CD4-positive, alpha-beta memory T cell (primary cell): ENCODE results near the gene HOXB7. TPM values are rescaled to one million over a fixed set of nuclear protein-coding genes. Genes with fewer than 3 reads are reported as not detected.

Experiments
- CTCF ChIA-PET: fragments of 350-600 bp; sonication (Branson Sonifier 250); formaldehyde crosslinking; loops from one replicate; lab custom pipeline; 2021; ENCODE audit warnings: inconsistent platforms; ENCODE audit not compliant: partially characterized antibody; lab: Charles Lee
- POLR2A ChIA-PET: fragments of 350-600 bp; sonication (Branson Sonifier 250); formaldehyde crosslinking; loops from one replicate; lab custom pipeline; 2021; ENCODE audit not compliant: partially characterized antibody; lab: Charles Lee
- DNase-seq, 5 donors: peaks; one replicate each; pipeline versions ENCODE4 v3.0.0 to v3.0.0-alpha.2; 2020 to 2022; ENCODE audit warnings: mixed read lengths in 1 of 5
- H3K27ac ChIP-seq: one replicate; pipeline ENCODE4 v1.7.0; 2013; ENCODE audit warnings: low read depth, low read length
- H3K27me3 ChIP-seq: 2 replicates; pipeline ENCODE4 v1.7.0; 2013; ENCODE audit warnings: mild to moderate bottlenecking, low read length, moderate library complexity; ENCODE audit not compliant: insufficient read depth
- H3K36me3 ChIP-seq: 2 replicates; pipeline ENCODE4 v1.7.0; 2013; ENCODE audit warnings: mild to moderate bottlenecking, low read length, moderate library complexity; ENCODE audit not compliant: insufficient read depth
- H3K4me1 ChIP-seq: 2 replicates; pipeline ENCODE4 v1.7.0; 2013; ENCODE audit warnings: mild to moderate bottlenecking, low read length, moderate library complexity; ENCODE audit not compliant: insufficient read depth
- H3K4me3 ChIP-seq, 2 donors: one replicate each; pipeline ENCODE4 v1.7.0; 2013; ENCODE audit warnings: low read length in 2 of 2, mild to moderate bottlenecking in 1 of 2
- H3K9me3 ChIP-seq, 2 donors: one replicate each; pipeline ENCODE4 v1.7.0; 2013; ENCODE audit warnings: low read length in 2 of 2, control low read depth in 1 of 2; ENCODE audit not compliant: control insufficient read depth in 1 of 2
- H3K27ac Mint-ChIP-seq, 7 donors: one replicate each; pipeline ENCODE4 v1.8.0; 2020 to 2021; ENCODE audit warnings: mixed read lengths in 7 of 7, mild to moderate bottlenecking in 6 of 7, inconsistent platforms in 3 of 7, moderate library complexity in 3 of 7
- H3K27me3 Mint-ChIP-seq, 2 donors: one replicate each; pipeline ENCODE4 v1.8.0; 2020 to 2021; ENCODE audit warnings: mixed read lengths in 2 of 2
- H3K36me3 Mint-ChIP-seq, 2 donors: one replicate each; pipeline ENCODE4 v1.8.0; 2020 to 2021; ENCODE audit warnings: mixed read lengths in 2 of 2, inconsistent platforms in 1 of 2, mild to moderate bottlenecking in 1 of 2
- H3K4me1 Mint-ChIP-seq, 4 donors: one replicate each; pipeline ENCODE4 v1.8.0; 2020 to 2021; ENCODE audit warnings: mixed read lengths in 4 of 4, mild to moderate bottlenecking in 1 of 4
- H3K4me3 Mint-ChIP-seq, 8 donors: one replicate each; pipeline ENCODE4 v1.8.0; 2020 to 2021; ENCODE audit warnings: mixed read lengths in 8 of 8, mild to moderate bottlenecking in 7 of 8, moderate library complexity in 6 of 8, inconsistent platforms in 3 of 8
- H3K9me3 Mint-ChIP-seq, 8 donors: one replicate each; pipeline ENCODE4 v1.8.0; 2020 to 2021; ENCODE audit warnings: mixed read lengths in 8 of 8, mild to moderate bottlenecking in 5 of 8, inconsistent platforms in 3 of 8, moderate library complexity in 1 of 8
- intact Hi-C: fragments of 100-400 bp; cut with micrococcal nuclease; formaldehyde crosslinking; loops from one replicate; pipeline ENCODE4 v1.15.1; 2023
- microRNA-seq: library from miRNA; unstranded; fragments of <30 nt; microRNA quantifications from one replicate; pipeline ENCODE4 v1.2.0, GENCODE V29; 2021; ENCODE audit warnings: borderline replicate concordance, borderline number of aligned reads, borderline microRNAs expressed, mixed read lengths
- polyA plus RNA-seq, 2 donors: library from polyadenylated mRNA; unstranded; fragments of 300-500 nt; fragmentation: Illumina TruSeq; gene quantifications; one replicate each; pipeline ENCODE4 v1.2.3, GENCODE V29; 2021
- total RNA-seq, 2 experiments: library from RNA; stranded (reverse); gene quantifications; one replicate each; pipeline ENCODE4 v1.2.3, GENCODE V29; 2021

Gene HOXB7
- total and polyA plus RNA-seq, 4 experiments from 2014 or later, result 0.23 to 1.3 (median 0.25) TPM; not detected in 1

DNA sequence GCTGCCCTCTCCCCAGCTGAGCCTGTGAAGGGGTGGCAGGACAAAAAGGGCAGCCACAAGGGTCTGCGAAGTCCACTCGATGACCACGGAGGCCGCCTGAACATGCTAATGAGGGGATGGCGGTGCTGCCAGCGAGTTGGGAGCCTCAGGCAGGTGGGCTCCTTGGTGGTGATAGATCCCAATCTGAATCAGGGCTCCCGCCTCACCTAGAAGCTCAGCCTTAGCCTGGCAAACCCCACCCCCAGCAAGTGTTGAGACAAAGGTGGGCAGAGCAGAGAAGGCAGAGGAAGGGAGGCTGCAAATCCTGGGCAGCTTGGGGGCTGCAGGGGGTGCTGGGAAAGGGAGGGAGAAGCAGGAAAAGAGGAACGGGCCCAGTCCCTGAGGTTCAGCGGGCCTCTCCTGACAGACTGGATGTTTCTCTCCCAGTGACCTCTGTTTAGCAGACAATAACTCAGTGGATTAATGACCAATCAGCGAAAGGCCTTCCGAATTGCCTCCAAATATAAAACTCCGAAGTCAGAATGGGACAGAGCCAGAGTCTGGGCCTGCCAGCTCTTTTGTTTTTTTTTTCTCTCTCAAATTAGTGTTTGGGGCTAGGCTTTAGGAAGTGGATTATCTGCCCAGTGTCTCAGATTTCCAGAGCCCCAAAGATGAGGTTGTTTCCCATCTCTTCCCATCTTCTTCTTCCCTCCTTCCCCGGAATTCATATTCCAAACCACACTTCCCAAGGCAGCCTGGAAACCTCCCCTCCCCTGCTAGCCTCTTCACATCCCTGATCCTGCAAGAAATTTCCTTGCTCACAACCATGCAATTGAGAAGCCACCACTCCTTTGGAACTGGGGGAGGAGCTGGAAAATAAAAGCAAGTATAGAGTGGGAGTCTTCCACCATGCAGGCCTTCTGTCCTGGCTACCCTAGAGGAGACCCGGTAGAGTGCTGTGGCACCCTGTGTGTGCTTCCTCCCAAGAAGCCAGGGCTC is 50.7 kb downstream of the HOXB7 start:
- DNase-seq, result no peak
- Mint-ChIP-seq H3K4me3 (no peak overlapping the region), H3K4me1 (peaks cover 9 to 13% (median 9%) of the 10 kb centered on the region in 4 donors), H3K9me3 (no peaks in the 10 kb centered on the region), H3K27ac (peak overlapping the region in 1 of 7 donors; percentile 14), H3K36me3 (no peaks in the 10 kb centered on the region), H3K27me3 (peaks cover 5 to 6% of the 10 kb centered on the region in 2 donors)
- CTCF ChIA-PET, result interaction anchor here (1.1 kb wide), 1 partner anchor 14 kb away, joined by 3 read pairs; no protein-coding TSS in a partner anchor
- peaks cover 12% of the 10 kb centered on the region for H3K4me1 ChIP-seq
- no peaks in the 10 kb centered on the region for H3K36me3 ChIP-seq
- H3K27me3 ChIP-seq, result no peaks in the 10 kb centered on the region
- intact Hi-C loops, result no loop called here
- POLR2A ChIA-PET, result no interaction called here
- H3K27ac ChIP-seq, result no peak overlapping the region
- H3K4me3 ChIP-seq, result no peak overlapping the region
- H3K9me3 ChIP-seq, result no peaks in the 10 kb centered on the region

DNA sequence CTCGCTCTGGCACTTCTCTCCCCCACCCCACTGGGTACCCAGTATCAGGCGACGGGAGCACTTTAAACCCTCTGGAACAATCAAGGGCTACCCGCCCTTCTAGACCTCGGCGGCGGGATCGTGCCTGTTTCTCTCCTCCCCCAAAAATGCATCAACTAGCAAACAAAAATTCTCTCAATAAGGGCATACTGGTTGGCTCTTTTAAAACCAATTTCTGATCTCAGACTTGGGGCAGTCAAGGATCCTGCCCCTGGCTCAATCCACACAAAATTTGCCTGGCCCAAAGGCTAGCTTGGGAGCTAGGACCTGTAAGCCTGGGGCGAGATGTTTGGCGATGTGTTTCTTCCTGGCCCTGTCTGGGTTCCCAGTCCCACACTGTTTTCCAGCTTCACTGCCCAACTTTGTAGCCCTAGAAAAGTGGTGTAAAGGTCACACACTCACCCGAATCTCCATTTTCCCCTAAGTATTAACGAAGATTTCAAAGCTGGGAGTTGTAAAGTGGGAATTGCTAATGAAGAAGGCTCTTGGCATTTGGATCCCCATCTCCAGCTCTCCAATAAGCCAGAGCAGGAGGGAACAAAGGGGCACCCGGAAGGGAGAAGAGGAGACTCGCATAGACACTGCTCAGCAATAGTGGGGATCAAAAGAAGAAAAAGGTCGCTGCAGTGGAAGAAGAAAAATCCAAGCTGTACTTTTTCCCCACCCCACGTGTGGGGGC is 51.5 kb downstream of the HOXB7 start:
- Mint-ChIP-seq H3K27me3 (peaks cover 4 to 9% of the 10 kb centered on the region in 2 donors), H3K36me3 (no peaks in the 10 kb centered on the region), H3K4me1 (peaks cover 10 to 13% (median 11%) of the 10 kb centered on the region in 4 donors), H3K9me3 (no peaks in the 10 kb centered on the region), H3K4me3 (no peak overlapping the region), H3K27ac (peak overlapping the region in 1 of 7 donors; percentile 12)
- no peak overlapping the region for H3K27ac ChIP-seq
- no peak overlapping the region for H3K4me3 ChIP-seq
- CTCF ChIA-PET, result no interaction called here
- POLR2A ChIA-PET, result no interaction called here
- no peak for DNase-seq
- intact Hi-C loops, result no loop called here
- no peaks in the 10 kb centered on the region for H3K36me3 ChIP-seq
- H3K4me1 ChIP-seq, result peaks cover 12% of the 10 kb centered on the region
- H3K9me3 ChIP-seq, result no peaks in the 10 kb centered on the region
- no peaks in the 10 kb centered on the region for H3K27me3 ChIP-seq

DNA sequence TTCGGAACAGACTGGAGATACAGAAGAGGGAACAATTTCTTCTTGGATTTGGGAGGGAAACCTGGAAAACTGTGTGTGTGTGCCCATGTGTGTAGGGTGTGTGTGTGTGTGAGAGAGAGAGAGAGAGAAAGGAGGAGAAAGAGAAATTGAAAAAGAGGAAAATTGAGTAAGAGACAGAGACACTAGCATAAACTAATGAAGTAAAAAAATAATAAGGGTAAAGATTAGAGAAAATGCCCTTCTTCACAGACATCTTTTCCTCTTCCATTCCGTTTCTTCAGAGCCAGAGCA is 52.0 kb downstream of the HOXB7 start:
- no peaks in the 10 kb centered on the region for H3K9me3 ChIP-seq
- H3K4me3 ChIP-seq, result no peak overlapping the region
- H3K27ac ChIP-seq, result no peak overlapping the region
- no peaks in the 10 kb centered on the region for H3K9me3 Mint-ChIP-seq
- no peaks in the 10 kb centered on the region for H3K36me3 ChIP-seq
- peaks cover 12% of the 10 kb centered on the region for H3K4me1 ChIP-seq
- intact Hi-C loops, result no loop called here
- H3K27me3 ChIP-seq, result no peaks in the 10 kb centered on the region
- no peak for DNase-seq
- no peak overlapping the region for H3K4me3 Mint-ChIP-seq
- ChIA-PET POLR2A (no interaction called here), CTCF (no interaction called here)
- H3K4me1 Mint-ChIP-seq, result peaks cover 10 to 13% (median 11%) of the 10 kb centered on the region in 4 donors
- H3K36me3 Mint-ChIP-seq, result no peaks in the 10 kb centered on the region
- H3K27me3 Mint-ChIP-seq, result peaks cover 4 to 9% of the 10 kb centered on the region in 2 donors
- H3K27ac Mint-ChIP-seq, result no peak overlapping the region

DNA sequence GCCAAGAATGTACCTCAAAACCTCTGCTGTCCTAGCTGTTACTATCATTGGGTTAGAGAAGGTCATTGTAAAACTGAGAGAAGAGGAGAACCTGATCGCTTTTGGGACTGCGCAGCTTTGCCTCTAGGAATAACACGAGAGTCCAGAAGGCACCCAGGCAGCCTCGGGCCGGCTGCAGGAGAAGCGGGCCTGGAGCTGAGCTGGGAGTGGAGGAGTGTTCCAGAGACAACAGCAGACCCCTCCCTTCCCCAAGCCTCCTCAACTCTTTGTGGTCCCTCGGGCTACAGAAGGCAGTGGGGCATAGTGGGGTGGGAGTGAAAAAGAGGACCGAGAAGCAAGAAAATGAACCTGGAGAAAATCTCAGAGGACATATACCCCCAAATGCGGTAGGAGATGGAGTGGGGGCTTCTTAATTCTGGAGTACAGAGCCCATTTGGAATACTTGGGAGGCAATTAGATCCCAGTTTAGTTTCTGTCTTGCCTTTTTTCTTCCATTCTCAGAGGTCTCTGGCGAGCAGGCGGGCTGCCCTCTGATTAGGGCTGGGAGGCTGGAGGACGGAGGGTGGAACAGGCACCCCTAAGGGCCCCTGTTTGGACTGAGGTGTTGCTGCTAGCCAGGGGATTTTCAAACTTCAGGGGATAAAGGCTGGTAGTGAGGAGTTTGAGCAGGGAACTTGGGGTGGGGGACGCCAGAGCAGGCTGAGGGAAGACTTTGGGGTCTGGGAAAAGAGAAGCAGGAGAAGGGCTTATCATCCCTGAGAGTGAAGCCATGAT is 52.6 kb downstream of the HOXB7 start:
- intact Hi-C loops, result no loop called here
- Mint-ChIP-seq H3K27me3 (peaks cover 3 to 9% of the 10 kb centered on the region in 2 donors), H3K27ac (peak overlapping the region in 1 of 7 donors; percentile 33), H3K9me3 (no peaks in the 10 kb centered on the region), H3K36me3 (no peaks in the 10 kb centered on the region), H3K4me3 (no peak overlapping the region), H3K4me1 (peaks cover 10 to 14% (median 11%) of the 10 kb centered on the region in 4 donors)
- POLR2A ChIA-PET, result interaction anchor here (0.5 to 3.3 kb wide), 4 partner anchors 11 to 695 kb away, joined by 3 to 12 read pairs (median 4); no protein-coding TSS in a partner anchor
- CTCF ChIA-PET, result interaction anchor here (1.0 to 1.5 kb wide), 3 partner anchors 10 to 65 kb away, joined by 3 to 6 read pairs (median 3); no protein-coding TSS in a partner anchor
- Histone ChIP-seq H3K9me3 (no peaks in the 10 kb centered on the region), H3K27ac (no peak overlapping the region), H3K4me1 (peaks cover 12% of the 10 kb centered on the region), H3K27me3 (no peaks in the 10 kb centered on the region), H3K4me3 (no peak overlapping the region), H3K36me3 (no peaks in the 10 kb centered on the region)
- DNase-seq, result no peak

Small RNA genes lying within 50 kb of the gene (microRNA-seq; reads per million reads assigned to microRNA genes)
- gene MIR196A1, result not detected

Other genes with a start within 250 kb of the HOXB7 start
- 10 to 100 TPM; 83.4 to 88.7 TPM for gene SKAP1, start 180.8 kb downstream of the HOXB7 start, total RNA-seq
- gene SKAP1, start 180.8 kb downstream of the HOXB7 start, polyA plus RNA-seq, result 100 to 1,000 TPM; 242 to 336 TPM
- not detected for gene HOXB1, start 80.0 kb downstream of the HOXB7 start, total RNA-seq
- gene HOXB1, start 80.0 kb downstream of the HOXB7 start, polyA plus RNA-seq, result not detected
- 10 to 100 TPM; 34.4 to 39.2 TPM for gene HOXB2, start 65.9 kb downstream of the HOXB7 start, total RNA-seq
- gene HOXB2, start 65.9 kb downstream of the HOXB7 start, polyA plus RNA-seq, result 10 to 100 TPM; 12.7 to 36.5 TPM
- 1 to 10 TPM; 3.1 to 4.5 TPM for gene HOXB4, start 32.7 kb downstream of the HOXB7 start, total RNA-seq
- gene HOXB4, start 32.7 kb downstream of the HOXB7 start, polyA plus RNA-seq, result under 1 TPM; 0.11 to 0.13 TPM
- gene HOXB3, start 20.8 kb downstream of the HOXB7 start, total RNA-seq, result 10 to 100 TPM; 11.2 to 14.5 TPM
- gene HOXB3, start 20.8 kb downstream of the HOXB7 start, polyA plus RNA-seq, result under 1 TPM in 1 of 2 donors, not detected in 1; 0.10 TPM
- gene HOXB5, start 17.2 kb downstream of the HOXB7 start, total RNA-seq, result not detected
- gene HOXB5, start 17.2 kb downstream of the HOXB7 start, polyA plus RNA-seq, result not detected
- under 1 TPM in 1 of 2 experiments, not detected in 1; 0.38 TPM for gene HOXB6, start 6.0 kb downstream of the HOXB7 start, total RNA-seq
- not detected for gene HOXB6, start 6.0 kb downstream of the HOXB7 start, polyA plus RNA-seq
- gene HOXB8, start 4.3 kb upstream of the HOXB7 start, total RNA-seq, result not detected
- gene HOXB8, start 4.3 kb upstream of the HOXB7 start, polyA plus RNA-seq, result not detected
- not detected for gene HOXB9, start 15.3 kb upstream of the HOXB7 start, total RNA-seq
- not detected for gene HOXB9, start 15.3 kb upstream of the HOXB7 start, polyA plus RNA-seq
- gene PRAC1, start 111.5 kb upstream of the HOXB7 start, total RNA-seq, result not detected
- not detected for gene PRAC1, start 111.5 kb upstream of the HOXB7 start, polyA plus RNA-seq
- not detected for gene PRAC2, start 112.2 kb upstream of the HOXB7 start, total RNA-seq
- not detected for gene PRAC2, start 112.2 kb upstream of the HOXB7 start, polyA plus RNA-seq
- not detected for gene HOXB13, start 117.7 kb upstream of the HOXB7 start, total RNA-seq
- gene HOXB13, start 117.7 kb upstream of the HOXB7 start, polyA plus RNA-seq, result not detected
- gene TTLL6, start 206.2 kb upstream of the HOXB7 start, total RNA-seq, result not detected
- not detected for gene TTLL6, start 206.2 kb upstream of the HOXB7 start, polyA plus RNA-seq
- gene CALCOCO2, start 220.0 kb upstream of the HOXB7 start, total RNA-seq, result 100 to 1,000 TPM; 107 to 118 TPM
- 100 to 1,000 TPM; 169 to 196 TPM for gene CALCOCO2, start 220.0 kb upstream of the HOXB7 start, polyA plus RNA-seq